ENCODE data around the gene C1QTNF7.

C1QTNF7 gene

GRCh38 chr4:15410750-15411149 is 17.1 kb upstream of the C1QTNF7 start:
- no peak for TF ChIP-seq CTCF (IDR thresholded peaks at IDR 0.05; ENCODE audit: low read depth, low read length)
- Histone ChIP-seq H3K9me3 (no peaks in the 10 kb centered on the region), H3K4me1 (no peaks in the 10 kb centered on the region), H3K36me3 (no peaks in the 10 kb centered on the region), H3K27me3 (no peaks in the 10 kb centered on the region; the same call in 1 of the 2 replicates), H3K4me3 (ENCODE audit: low read depth, low read length) (no peak overlapping the region)
- DNase-seq = no peak

GRCh38 chr4:15412461-15412860 is 15.4 kb upstream of the C1QTNF7 start:
- H3K36me3 ChIP-seq = no peaks in the 10 kb centered on the region
- no peaks in the 10 kb centered on the region; the same call in 1 of the 2 replicates for H3K27me3 ChIP-seq
- H3K4me3 ChIP-seq (ENCODE audit: low read depth, low read length) = no peak overlapping the region
- no peak for DNase-seq
- H3K4me1 ChIP-seq = no peaks in the 10 kb centered on the region
- no peaks in the 10 kb centered on the region for H3K9me3 ChIP-seq
- TF ChIP-seq CTCF (IDR thresholded peaks at IDR 0.05; ENCODE audit: low read depth, low read length) = no peak

- Histone ChIP-seq H3K36me3 (no peaks in the 10 kb centered on the region), H3K27me3 (no peaks in the 10 kb centered on the region; the same call in 1 of the 2 replicates), H3K4me3 (ENCODE audit: low read depth, low read length) (no peak overlapping the region), H3K9me3 (no peaks in the 10 kb centered on the region), H3K4me1 (no peaks in the 10 kb centered on the region)
- DNase-seq = no peak
- no peak for TF ChIP-seq CTCF (IDR thresholded peaks at IDR 0.05; ENCODE audit: low read depth, low read length)
These were observed 14.7 kb upstream of the C1QTNF7 start for GRCh38 chr4:15413010-15413622.

- TF ChIP-seq CTCF (IDR thresholded peaks at IDR 0.05; ENCODE audit: low read depth, low read length) = no peak
- Histone ChIP-seq H3K9me3 (no peaks in the 10 kb centered on the region), H3K4me3 (ENCODE audit: low read depth, low read length) (no peak overlapping the region), H3K4me1 (no peaks in the 10 kb centered on the region), H3K36me3 (no peaks in the 10 kb centered on the region), H3K27me3 (no peaks in the 10 kb centered on the region; the same call in 1 of the 2 replicates)
- DNase-seq = no peak
These were observed 14.2 kb upstream of the C1QTNF7 start for GRCh38 chr4:15413623-15414019.

GRCh38 chr4:15414551-15415091 is 13.2 kb upstream of the C1QTNF7 start:
- no peak for DNase-seq
- TF ChIP-seq CTCF (IDR thresholded peaks at IDR 0.05; ENCODE audit: low read depth, low read length) = no peak
- Histone ChIP-seq H3K27me3 (no peaks in the 10 kb centered on the region; the same call in 1 of the 2 replicates), H3K4me1 (no peaks in the 10 kb centered on the region), H3K4me3 (ENCODE audit: low read depth, low read length) (no peak overlapping the region), H3K9me3 (no peaks in the 10 kb centered on the region), H3K36me3 (no peaks in the 10 kb centered on the region)
